Activated CD4-positive, alpha-beta T cell treated with anti-CD3 and anti-CD28 coated beads, Interleukin-2, amount 50 U/mL, for 48 hours (primary cell): ENCODE measurements around the gene CREB3L2.

Experiments used
- DNase-seq, 2 experiments: peaks; one replicate each; pipeline ENCODE4 v3.0.0-alpha.2; 2020

Gene CREB3L2

GRCh38 chr7:137950263-137950621, 51.6 kb downstream of the CREB3L2 start:
- no peak for DNase-seq

GRCh38 chr7:137949416-137950262, 52.2 kb downstream of the CREB3L2 start:
- no peak for DNase-seq

GRCh38 chr7:137948845-137949330, 53.0 kb downstream of the CREB3L2 start:
- DNase-seq: no peak

GRCh38 chr7:137948083-137948844, 53.6 kb downstream of the CREB3L2 start:
- DNase-seq: no peak

GRCh38 chr7:137947046-137947445, 54.8 kb downstream of the CREB3L2 start:
- DNase-seq: no peak

- DNase-seq: no peak
Measured at GRCh38 chr7:137946011-137946410, 55.9 kb downstream of the CREB3L2 start.

- DNase-seq: no peak
Measured at GRCh38 chr7:137944168-137944567, 57.7 kb downstream of the CREB3L2 start.

GRCh38 chr7:137943132-137943551, 58.7 kb downstream of the CREB3L2 start:
- no peak for DNase-seq

- DNase-seq: no peak
Measured at GRCh38 chr7:137942484-137943115, 59.3 kb downstream of the CREB3L2 start.

GRCh38 chr7:137940656-137941518, 61.0 kb downstream of the CREB3L2 start:
- DNase-seq: no peak

GRCh38 chr7:137940218-137940617, 61.7 kb downstream of the CREB3L2 start:
- no peak for DNase-seq

- no peak for DNase-seq
Measured at GRCh38 chr7:137937202-137937560, 64.7 kb downstream of the CREB3L2 start.

GRCh38 chr7:137936509-137937201, 65.2 kb downstream of the CREB3L2 start:
- DNase-seq: no peak

- no peak for DNase-seq
Measured at GRCh38 chr7:137935884-137936508, 65.9 kb downstream of the CREB3L2 start.

- no peak for DNase-seq
Measured at GRCh38 chr7:137934941-137935883, 66.7 kb downstream of the CREB3L2 start.

- no peak for DNase-seq
Measured at GRCh38 chr7:137934176-137934826, 67.6 kb downstream of the CREB3L2 start.

- no peak for DNase-seq
Measured at GRCh38 chr7:137933270-137934017, 68.4 kb downstream of the CREB3L2 start.

- no peak for DNase-seq
Measured at GRCh38 chr7:137932881-137933269, 69.0 kb downstream of the CREB3L2 start.

GRCh38 chr7:137931823-137932222, 70.1 kb downstream of the CREB3L2 start:
- DNase-seq: no peak
